PC-3 (cell line): ENCODE measurements around the gene LGALS3BP.

Experiments
- CTCF ChIP-seq: fragments of 300-600 bp; sonication (generic); conservative IDR thresholded peaks from 2 replicates; pipeline ENCODE4 v1.5.1; 2017; ENCODE audit warnings: antibody characterized with exemption, low read depth, mild to moderate bottlenecking, low read length
- EZH2 ChIP-seq: fragments of 300-600 bp; sonication (generic); IDR thresholded peaks from one replicate; pipeline ENCODE4 v1.6.1; 2017; ENCODE audit warnings: antibody characterized with exemption, mild to moderate bottlenecking, low read length; ENCODE audit not compliant: unreplicated experiment

- TF ChIP-seq CTCF (no peak), EZH2 (no peak)
Observed at GRCh38 chr17:78960928-78961327, 18.8 kb downstream of the LGALS3BP start.
